ENCODE data around the gene DENND4A. TPM values are rescaled to one million over a fixed set of nuclear protein-coding genes. Genes with fewer than 3 reads are reported as not detected.

Gene DENND4A
- total RNA-seq, 4 donors from 2014 or later, result 20.3 to 42.3 (median 33.7) TPM

DNA sequence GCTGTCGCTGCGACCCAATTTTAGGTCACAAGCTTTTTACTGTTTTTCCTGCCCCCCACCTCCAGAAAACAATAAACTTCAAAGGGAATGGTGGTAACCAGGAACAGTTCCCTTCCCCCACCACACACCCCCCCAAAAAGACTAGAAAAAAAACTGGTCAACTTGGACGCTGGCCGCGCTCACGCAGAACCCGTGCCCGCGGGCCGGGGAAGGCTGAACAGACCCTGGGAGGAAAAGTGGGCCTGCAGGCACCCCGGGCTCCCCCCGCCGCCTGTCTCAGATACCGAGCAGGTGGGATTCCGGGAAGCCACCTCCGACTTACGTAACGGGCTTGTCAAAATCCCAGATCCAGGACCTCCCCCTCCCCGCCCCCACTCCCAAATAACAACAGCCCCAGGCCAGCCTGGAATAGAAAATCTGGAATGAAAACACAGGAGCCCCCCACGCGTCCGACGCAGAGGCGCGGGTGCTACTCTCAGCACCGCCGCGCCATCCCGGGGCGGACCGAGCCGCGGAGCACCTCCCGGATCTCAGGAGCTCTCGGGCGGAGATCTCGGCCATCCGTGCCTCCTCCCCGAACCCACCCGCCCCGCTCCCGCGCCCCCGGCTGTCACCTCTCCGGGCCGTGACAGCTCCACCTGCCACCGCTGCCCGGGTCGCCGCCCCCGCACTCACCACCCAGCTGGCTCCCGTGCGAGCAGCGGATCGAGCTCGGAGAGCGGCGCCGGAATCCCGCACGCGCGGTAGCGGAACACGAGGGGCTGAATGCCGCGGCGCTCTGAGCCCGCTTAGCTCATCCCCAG lies 557 bp downstream of the DENND4A start:
- Histone ChIP-seq H3K36me3 (no peaks in the 10 kb centered on the region), H3K27me3 (no peaks in the 10 kb centered on the region), H3K4me3 (peak overlapping the region; percentile 85 to 95), H3K4me1 (peaks cover 0 to 44% (median 12%) of the 10 kb centered on the region in 3 donors), H3K27ac (peak overlapping the region; percentile 96 to 100 (median 98)), H3K9me3 (no peaks in the 10 kb centered on the region)
- TF ChIP-seq EP300 (IDR thresholded peaks at IDR 0.05) (no peak), POLR2AphosphoS5 (IDR thresholded peaks at IDR 0.05) (peak; percentile 20), POLR2A (IDR thresholded peaks at IDR 0.05) (peak; percentile 35 to 83)
- TF ChIP-seq, protein P1, sequence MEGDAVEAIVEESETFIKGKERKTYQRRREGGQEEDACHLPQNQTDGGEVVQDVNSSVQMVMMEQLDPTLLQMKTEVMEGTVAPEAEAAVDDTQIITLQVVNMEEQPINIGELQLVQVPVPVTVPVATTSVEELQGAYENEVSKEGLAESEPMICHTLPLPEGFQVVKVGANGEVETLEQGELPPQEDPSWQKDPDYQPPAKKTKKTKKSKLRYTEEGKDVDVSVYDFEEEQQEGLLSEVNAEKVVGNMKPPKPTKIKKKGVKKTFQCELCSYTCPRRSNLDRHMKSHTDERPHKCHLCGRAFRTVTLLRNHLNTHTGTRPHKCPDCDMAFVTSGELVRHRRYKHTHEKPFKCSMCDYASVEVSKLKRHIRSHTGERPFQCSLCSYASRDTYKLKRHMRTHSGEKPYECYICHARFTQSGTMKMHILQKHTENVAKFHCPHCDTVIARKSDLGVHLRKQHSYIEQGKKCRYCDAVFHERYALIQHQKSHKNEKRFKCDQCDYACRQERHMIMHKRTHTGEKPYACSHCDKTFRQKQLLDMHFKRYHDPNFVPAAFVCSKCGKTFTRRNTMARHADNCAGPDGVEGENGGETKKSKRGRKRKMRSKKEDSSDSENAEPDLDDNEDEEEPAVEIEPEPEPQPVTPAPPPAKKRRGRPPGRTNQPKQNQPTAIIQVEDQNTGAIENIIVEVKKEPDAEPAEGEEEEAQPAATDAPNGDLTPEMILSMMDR (IDR thresholded peaks at IDR 0.05), result peak in 1 of 4 experiments; percentile 1
- WGBS, 2 donors (ENCODE audit: low coverage in 1 of 2), result 0 to 1% methylated on average over 2 to 10 of the region's 69 CpGs
- ATAC-seq, result peak; percentile 32

- no peak for ATAC-seq
- no peaks in the 10 kb centered on the region for H3K27me3 ChIP-seq
- TF ChIP-seq POLR2A (IDR thresholded peaks at IDR 0.05), result no peak
- TF ChIP-seq, protein P1 (IDR thresholded peaks at IDR 0.05), result peak in 2 of 4 experiments; percentile 3 to 6
- peak overlapping the region; percentile 85 to 95 for H3K4me3 ChIP-seq
- no peaks in the 10 kb centered on the region for H3K9me3 ChIP-seq
- 2 to 4% methylated on average over 14 of the region's 14 CpGs for WGBS, 2 donors (ENCODE audit: low coverage in 1 of 2)
- peak overlapping the region; percentile 96 to 100 (median 98) for H3K27ac ChIP-seq
- no peaks in the 10 kb centered on the region for H3K36me3 ChIP-seq
- peaks cover 0 to 46% (median 12%) of the 10 kb centered on the region in 3 donors for H3K4me1 ChIP-seq
Measured at GRCh38 chr15:65790694-65791334, 1.3 kb downstream of the DENND4A start.

- Histone ChIP-seq H3K36me3 (peaks cover 0 to 2% of the 10 kb centered on the region in 2 donors), H3K27me3 (no peaks in the 10 kb centered on the region), H3K4me3 (peak overlapping the region in 1 of 2 donors; percentile 95), H3K4me1 (peaks cover 0 to 46% (median 12%) of the 10 kb centered on the region in 3 donors), H3K27ac (peak overlapping the region in 1 of 4 donors; percentile 97), H3K9me3 (no peaks in the 10 kb centered on the region)
- ATAC-seq, result no peak
- 85 to 92% methylated on average over 10 of the region's 10 CpGs for WGBS, 2 donors (ENCODE audit: low coverage in 1 of 2)
- TF ChIP-seq POLR2A (IDR thresholded peaks at IDR 0.05), result no peak
- TF ChIP-seq, protein P1 (IDR thresholded peaks at IDR 0.05), result no peak
- TF ChIP-seq POLR2AphosphoS5 (IDR thresholded peaks at IDR 0.05), result no peak
- no peak for TF ChIP-seq EP300 (IDR thresholded peaks at IDR 0.05)
Measured at GRCh38 chr15:65789759-65790425, 2.2 kb downstream of the DENND4A start.

DNA sequence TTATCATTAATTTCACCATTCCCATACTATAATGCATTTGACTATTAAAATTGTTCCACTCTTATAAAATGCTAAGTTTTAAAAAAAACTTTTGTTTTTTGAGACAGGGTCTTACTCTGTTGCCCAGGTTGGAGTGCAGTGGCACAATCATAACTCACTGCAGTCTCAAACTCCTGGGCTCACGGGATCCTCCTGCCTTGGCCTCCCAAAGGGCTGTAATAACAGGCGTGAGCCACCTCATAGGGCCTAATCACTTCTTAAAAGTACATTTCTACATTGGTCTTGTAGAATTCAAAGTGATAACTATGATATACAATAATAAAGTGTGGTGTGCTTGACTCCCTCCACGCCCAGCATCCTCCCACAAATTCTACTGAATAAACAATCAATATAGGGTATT lies 3.0 kb downstream of the DENND4A start:
- WGBS, 2 donors (ENCODE audit: low coverage in 1 of 2), result 100% methylated on average over 2 of the region's 3 CpGs

More for the DNA sequence above, 3.0 kb downstream of the DENND4A start:
- H3K4me1 ChIP-seq, result peaks cover 0 to 46% (median 12%) of the 10 kb centered on the region in 3 donors
- TF ChIP-seq POLR2A (IDR thresholded peaks at IDR 0.05), result no peak
- no peak for TF ChIP-seq POLR2AphosphoS5 (IDR thresholded peaks at IDR 0.05)
- TF ChIP-seq, protein P1 (IDR thresholded peaks at IDR 0.05), result no peak
- TF ChIP-seq EP300 (IDR thresholded peaks at IDR 0.05), result no peak
- peaks cover 0 to 6% of the 10 kb centered on the region in 2 donors for H3K36me3 ChIP-seq
- H3K27me3 ChIP-seq, result no peaks in the 10 kb centered on the region
- no peak for ATAC-seq
- H3K27ac ChIP-seq, result no peak overlapping the region
- H3K9me3 ChIP-seq, result no peaks in the 10 kb centered on the region
- H3K4me3 ChIP-seq, result no peak overlapping the region

Measured in gastroesophageal sphincter (tissue), 4 donors.